H1 (cell line): ENCODE results near the gene MPV17L2. TPM values are rescaled to one million over a fixed set of nuclear protein-coding genes. Genes with fewer than 3 reads are reported as not detected.

ENCODE experiments used
- CHD1 ChIP-seq: IDR thresholded peaks from 2 replicates; pipeline ENCODE4 v1.6.1; 2012; ENCODE audit warnings: low read depth, low read length, improper control_type of control experiment
- NRF1 ChIP-seq: IDR thresholded peaks from 2 replicates; pipeline ENCODE4 v1.6.1; 2011; ENCODE audit warnings: mild to moderate bottlenecking, low read depth, low read length, improper control_type of control experiment
- RAD21 ChIP-seq, 2 experiments: IDR thresholded peaks in 1 of 2; conservative IDR thresholded peaks in 1 of 2; 2 replicates each; pipeline ENCODE4 v1.6.1; 2011; ENCODE audit warnings: low read depth in 2 of 2, low read length in 2 of 2, improper control_type of control experiment in 1 of 2, inconsistent platforms in 1 of 2, mild to moderate bottlenecking in 1 of 2, moderate library complexity in 1 of 2
- RNF2 ChIP-seq: fragments of 200-900, 300-1000 bp; sonication (generic); IDR thresholded peaks from 2 replicates; pipeline ENCODE4 v1.7.1; 2016; ENCODE audit warnings: borderline replicate concordance, low read depth, mild to moderate bottlenecking, antibody characterized with exemption, low read length; ENCODE audit not compliant: poor library complexity, severe bottlenecking; ENCODE audit errors: missing control alignments
- polyA plus RNA-seq, 7 experiments: library from polyadenylated mRNA; depleted of rRNA in 3 of 7; stranded (reverse) in 5 of 7; unstranded in 2 of 7; fragments of >200 nt in 5 of 7; fragments of 200-250 nt in 2 of 7; gene quantifications; 1 replicate in 5 of 7; 2 replicates in 1 of 7; 4 replicates in 1 of 7; pipeline versions ENCODE4 v1.2.1 to v1.2.3, GENCODE V29; 2011 to 2013; ENCODE audit warnings: missing spikeins in 2 of 7, mixed read lengths in 2 of 7
- total RNA-seq: library from RNA; stranded (reverse); fragmentation: NEBNext Ultra II Directional; extraction: Animal tissue kit (Norgen Biotek cat#: 25700); gene quantifications from 2 replicates; pipeline ENCODE4 v1.2.1, GENCODE V29; 2021
- TF ChIP-seq, protein P1 (sequence below): IDR thresholded peaks from 2 replicates; pipeline ENCODE4 v1.6.1; 2012; ENCODE audit warnings: inconsistent platforms

MPV17L2 gene
- total and polyA plus RNA-seq, 2 of the 8 experiments (the other 6 are each of a cell fraction or from before 2014, with no cell fraction given), result 24.2 to 82.6 TPM

DNA sequence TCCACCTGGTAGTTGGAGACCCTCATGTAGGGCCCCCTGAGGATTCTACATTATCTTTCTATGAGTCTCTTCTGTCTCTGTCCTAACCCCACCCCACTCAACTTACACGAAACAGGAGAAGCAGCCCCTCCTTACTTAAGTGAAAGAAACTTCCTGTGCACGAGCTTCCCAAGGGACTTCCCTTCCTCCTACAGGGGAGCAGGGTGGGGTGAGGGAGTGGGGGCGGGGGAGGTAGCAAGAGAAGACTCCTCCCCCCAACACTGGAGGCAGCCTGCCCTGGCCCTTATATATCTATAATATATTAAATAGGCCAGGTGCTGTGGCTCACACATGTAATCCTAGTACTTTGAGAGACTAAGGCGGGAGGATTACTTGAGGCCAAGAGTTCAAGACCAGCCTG lies 38.8 kb downstream of the MPV17L2 start (continued):
- TF ChIP-seq, protein P1, sequence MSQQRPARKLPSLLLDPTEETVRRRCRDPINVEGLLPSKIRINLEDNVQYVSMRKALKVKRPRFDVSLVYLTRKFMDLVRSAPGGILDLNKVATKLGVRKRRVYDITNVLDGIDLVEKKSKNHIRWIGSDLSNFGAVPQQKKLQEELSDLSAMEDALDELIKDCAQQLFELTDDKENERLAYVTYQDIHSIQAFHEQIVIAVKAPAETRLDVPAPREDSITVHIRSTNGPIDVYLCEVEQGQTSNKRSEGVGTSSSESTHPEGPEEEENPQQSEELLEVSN, result no peak
- TF ChIP-seq RNF2 (no peak), CHD1 (no peak), RAD21 (IDR thresholded peaks at IDR 0.05 in 1 of 2, conservative IDR thresholded peaks at IDR 0.05 in 1 of 2; ENCODE audit: low read depth in 2 of 2, low read length in 2 of 2) (no peak), NRF1 (no peak)
- TF ChIP-seq, all 59 proteins: peak for 0
